GM23338 (cell line): ENCODE data around the gene HTT. TPM values are rescaled to one million over a fixed set of nuclear protein-coding genes. Genes with fewer than 3 reads are reported as not detected.

Source experiments
- ATAC-seq: fragments of 200-7000 bp; cut with Tn5 transposase; 3 replicates; pipeline ENCODE4 v1.9.1; 2020
- DNase-seq: peaks from one replicate; pipeline ENCODE4 v3.0.0-alpha.2; 2015; ENCODE audit warnings: low spot score
- H2AFZ ChIP-seq: fragments of 200-600 bp; sonication (generic); 2 replicates; pipeline ENCODE4 v1.8.0; 2016; ENCODE audit warnings: antibody characterized with exemption, mild to moderate bottlenecking, moderate library complexity
- H3F3A ChIP-seq: fragments of 200-600 bp; sonication (generic); replicated peaks from 2 replicates; pipeline ENCODE4 v1.8.0; 2017; ENCODE audit warnings: antibody characterized with exemption, mixed run types, low read depth
- H3K27ac ChIP-seq: fragments of 200-600 bp; sonication (generic); 2 replicates; pipeline ENCODE4 v1.6.1; 2016; ENCODE audit warnings: low read depth
- H3K27me3 ChIP-seq: fragments of 200-600 bp; sonication (generic); 2 replicates; pipeline ENCODE4 v1.8.0; 2016; ENCODE audit warnings: mild to moderate bottlenecking, mixed run types, moderate library complexity; ENCODE audit not compliant: insufficient read depth
- H3K36me3 ChIP-seq: fragments of 200-600 bp; sonication (generic); 2 replicates; pipeline ENCODE4 v1.8.0; 2016; ENCODE audit warnings: mild to moderate bottlenecking; ENCODE audit not compliant: insufficient read depth
- H3K4me1 ChIP-seq: fragments of 200-600 bp; sonication (generic); 2 replicates; pipeline ENCODE4 v1.8.0; 2016; ENCODE audit warnings: mild to moderate bottlenecking, moderate library complexity; ENCODE audit not compliant: insufficient read depth
- H3K4me2 ChIP-seq: fragments of 200-600 bp; sonication (generic); 2 replicates; pipeline ENCODE4 v1.7.1; 2017; ENCODE audit warnings: mixed run types
- H3K4me3 ChIP-seq: fragments of 200-600 bp; sonication (generic); 2 replicates; pipeline ENCODE4 v1.6.1; 2016; ENCODE audit warnings: mixed run types
- H3K79me2 ChIP-seq: fragments of 200-600 bp; sonication (generic); replicated peaks from 2 replicates; pipeline ENCODE4 v1.8.0; 2017; ENCODE audit warnings: mild to moderate bottlenecking; ENCODE audit not compliant: insufficient read depth
- H3K9me2 ChIP-seq: fragments of 200-600 bp; sonication (generic); 2 replicates; pipeline ENCODE4 v1.8.0; 2017; ENCODE audit not compliant: insufficient read depth
- H4K20me1 ChIP-seq: fragments of 200-600 bp; sonication (generic); replicated peaks from 2 replicates; pipeline ENCODE4 v1.8.0; 2017; ENCODE audit warnings: mild to moderate bottlenecking; ENCODE audit not compliant: insufficient read depth
- H3K27ac Mint-ChIP-seq: 2 replicates; pipeline ENCODE4 v1.8.0; 2020; ENCODE audit warnings: inconsistent platforms, mild to moderate bottlenecking, moderate library complexity, mixed read lengths
- H3K27me3 Mint-ChIP-seq: 3 replicates; pipeline ENCODE4 v1.8.0; 2022; ENCODE audit warnings: low read depth, mild to moderate bottlenecking, moderate library complexity, mixed read lengths, inconsistent platforms; ENCODE audit not compliant: insufficient read depth, poor library complexity
- H3K36me3 Mint-ChIP-seq: 3 replicates; pipeline ENCODE4 v1.8.0; 2021; ENCODE audit warnings: low read depth, mild to moderate bottlenecking, inconsistent platforms, moderate library complexity, mixed read lengths
- H3K4me1 Mint-ChIP-seq: 3 replicates; pipeline ENCODE4 v1.8.0; 2020; ENCODE audit warnings: mild to moderate bottlenecking, inconsistent platforms, mixed read lengths
- H3K4me3 Mint-ChIP-seq: 3 replicates; pipeline ENCODE4 v1.8.0; 2021; ENCODE audit warnings: moderate library complexity, mild to moderate bottlenecking, inconsistent platforms, mixed read lengths
- H3K9me3 Mint-ChIP-seq: 3 replicates; pipeline ENCODE4 v1.8.0; 2020; ENCODE audit warnings: moderate library complexity, mild to moderate bottlenecking, inconsistent platforms, mixed read lengths
- CREB1 ChIP-seq: fragments of 250-450 bp; sonication (Bioruptor Pico); IDR thresholded peaks from 2 replicates; pipeline ENCODE4 v1.5.0; 2020; ENCODE audit warnings: low read depth, mild to moderate bottlenecking, moderate library complexity
- CTCF ChIP-seq, 2 experiments: fragments of 200-600 bp in 1 of 2; sonication (generic) in 1 of 2; conservative IDR thresholded peaks; 2 replicates each; pipeline versions ENCODE4 v1.5.1 to v1.6.1; 2016 to 2017; ENCODE audit warnings: antibody characterized with exemption in 2 of 2, low read depth in 2 of 2, mild to moderate bottlenecking in 2 of 2, moderate library complexity in 1 of 2
- EZH2 ChIP-seq: fragments of 200-600 bp; sonication (generic); IDR thresholded peaks from one replicate; pipeline ENCODE4 v1.8.0; 2017; ENCODE audit warnings: antibody characterized with exemption, mild to moderate bottlenecking, low read depth; ENCODE audit not compliant: unreplicated experiment
- EZH2phosphoT487 ChIP-seq: fragments of 200-600 bp; sonication (generic); IDR thresholded peaks from one replicate; pipeline ENCODE4 v1.8.1; 2018; ENCODE audit warnings: antibody characterized with exemption; ENCODE audit not compliant: unreplicated experiment
- JUNB ChIP-seq: IDR thresholded peaks from one replicate; pipeline ENCODE4 v1.6.1; 2016; ENCODE audit warnings: antibody characterized with exemption; ENCODE audit not compliant: unreplicated experiment
- NANOG ChIP-seq: IDR thresholded peaks from 2 replicates; pipeline ENCODE4 v1.6.1; 2016; ENCODE audit warnings: antibody characterized with exemption, borderline replicate concordance
- POLR2AphosphoS5 ChIP-seq: IDR thresholded peaks from 2 replicates; pipeline ENCODE4 v1.6.1; 2016; ENCODE audit warnings: antibody characterized with exemption, low read depth
- STAT1 ChIP-seq: IDR thresholded peaks from one replicate; pipeline ENCODE4 v1.6.1; 2016; ENCODE audit warnings: antibody characterized with exemption; ENCODE audit not compliant: unreplicated experiment
- ZNF114 ChIP-seq: fragments of 250-450 bp; sonication (Bioruptor Pico); IDR thresholded peaks from 2 replicates; pipeline ENCODE4 v1.5.0; 2020; ENCODE audit warnings: mild to moderate bottlenecking, moderate library complexity
- ZNF331 ChIP-seq: fragments of 250-450 bp; sonication (Bioruptor Pico); IDR thresholded peaks from 2 replicates; pipeline ENCODE4 v1.5.0; 2020; ENCODE audit warnings: low read depth, mild to moderate bottlenecking, moderate library complexity
- ZNF462 ChIP-seq: fragments of 250-450 bp; sonication (Bioruptor Pico); IDR thresholded peaks from 2 replicates; pipeline ENCODE4 v1.5.0; 2020; ENCODE audit warnings: mild to moderate bottlenecking, moderate library complexity
- polyA plus RNA-seq: library from polyadenylated mRNA; unstranded; fragments of >200 nt; fragmentation: Nextera tagmentation; extraction: Ambion mirVana; gene quantifications from 2 replicates; pipeline ENCODE4 v1.2.1, GENCODE V29; 2016
- total RNA-seq: library from RNA; depleted of rRNA; stranded (reverse); fragments of >200 nt; shearing (Covaris generic); gene quantifications from 2 replicates; pipeline ENCODE4 v1.2.3, GENCODE V29; 2014
- TF ChIP-seq, protein P1 (sequence below): IDR thresholded peaks from one replicate; pipeline ENCODE4 v1.6.1; 2018; ENCODE audit warnings: antibody characterized with exemption; ENCODE audit not compliant: unreplicated experiment
- TF ChIP-seq, protein P2 (sequence below): IDR thresholded peaks from 2 replicates; pipeline ENCODE4 v1.6.1; 2016; ENCODE audit warnings: antibody characterized with exemption

HTT gene
- total and polyA plus RNA-seq, 2 experiments from 2014 or later: 26.6 to 67.7 TPM

DNA sequence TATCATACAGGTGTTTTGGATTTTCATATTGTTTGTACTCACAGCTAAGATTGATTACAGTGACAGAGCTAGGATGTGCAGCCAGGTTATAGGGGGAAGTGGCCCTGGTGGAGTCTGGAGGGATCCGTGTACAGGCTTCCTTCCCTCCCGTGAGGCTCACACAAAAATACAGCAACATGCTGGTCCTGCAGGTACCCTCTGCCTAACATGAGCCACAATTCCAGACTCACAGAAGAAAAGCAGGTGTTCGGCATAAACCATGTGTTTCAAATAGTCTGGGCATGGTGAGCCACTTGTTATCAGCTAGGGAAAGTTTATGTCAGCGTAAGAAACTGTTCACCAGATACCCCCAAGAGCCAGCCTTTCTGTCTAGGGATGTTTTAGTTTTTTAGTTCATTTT is 82.9 kb downstream of the HTT start:
- H3K36me3 Mint-ChIP-seq: peaks cover 72% of the 10 kb centered on the region
- H3K4me1 Mint-ChIP-seq: no peaks in the 10 kb centered on the region
- Histone ChIP-seq H3K4me2 (no peak overlapping the region), H3K79me2 (peaks cover 14% of the 10 kb centered on the region), H4K20me1 (peaks cover 10% of the 10 kb centered on the region), H2AFZ (no peak overlapping the region), H3K9me2 (no peaks in the 10 kb centered on the region), H3K27ac (no peak overlapping the region), H3K36me3 (peaks cover 53% of the 10 kb centered on the region), H3K4me3 (no peak overlapping the region), H3K4me1 (no peaks in the 10 kb centered on the region), H3F3A (no peaks in the 10 kb centered on the region), H3K27me3 (no peaks in the 10 kb centered on the region)
- ATAC-seq (no peak), DNase-seq (no peak)
- TF ChIP-seq JUNB (no peak), CTCF (conservative IDR thresholded peaks at IDR 0.05; ENCODE audit: low read depth in 2 of 2) (no peak), ZNF331 (CRISPR knock-in tag) (no peak), ZNF114 (no peak), EZH2phosphoT487 (no peak), ZNF462 (CRISPR knock-in tag) (no peak), NANOG (no peak), POLR2AphosphoS5 (no peak), STAT1 (no peak), EZH2 (no peak), CREB1 (CRISPR knock-in tag) (no peak)
- TF ChIP-seq, protein P1, sequence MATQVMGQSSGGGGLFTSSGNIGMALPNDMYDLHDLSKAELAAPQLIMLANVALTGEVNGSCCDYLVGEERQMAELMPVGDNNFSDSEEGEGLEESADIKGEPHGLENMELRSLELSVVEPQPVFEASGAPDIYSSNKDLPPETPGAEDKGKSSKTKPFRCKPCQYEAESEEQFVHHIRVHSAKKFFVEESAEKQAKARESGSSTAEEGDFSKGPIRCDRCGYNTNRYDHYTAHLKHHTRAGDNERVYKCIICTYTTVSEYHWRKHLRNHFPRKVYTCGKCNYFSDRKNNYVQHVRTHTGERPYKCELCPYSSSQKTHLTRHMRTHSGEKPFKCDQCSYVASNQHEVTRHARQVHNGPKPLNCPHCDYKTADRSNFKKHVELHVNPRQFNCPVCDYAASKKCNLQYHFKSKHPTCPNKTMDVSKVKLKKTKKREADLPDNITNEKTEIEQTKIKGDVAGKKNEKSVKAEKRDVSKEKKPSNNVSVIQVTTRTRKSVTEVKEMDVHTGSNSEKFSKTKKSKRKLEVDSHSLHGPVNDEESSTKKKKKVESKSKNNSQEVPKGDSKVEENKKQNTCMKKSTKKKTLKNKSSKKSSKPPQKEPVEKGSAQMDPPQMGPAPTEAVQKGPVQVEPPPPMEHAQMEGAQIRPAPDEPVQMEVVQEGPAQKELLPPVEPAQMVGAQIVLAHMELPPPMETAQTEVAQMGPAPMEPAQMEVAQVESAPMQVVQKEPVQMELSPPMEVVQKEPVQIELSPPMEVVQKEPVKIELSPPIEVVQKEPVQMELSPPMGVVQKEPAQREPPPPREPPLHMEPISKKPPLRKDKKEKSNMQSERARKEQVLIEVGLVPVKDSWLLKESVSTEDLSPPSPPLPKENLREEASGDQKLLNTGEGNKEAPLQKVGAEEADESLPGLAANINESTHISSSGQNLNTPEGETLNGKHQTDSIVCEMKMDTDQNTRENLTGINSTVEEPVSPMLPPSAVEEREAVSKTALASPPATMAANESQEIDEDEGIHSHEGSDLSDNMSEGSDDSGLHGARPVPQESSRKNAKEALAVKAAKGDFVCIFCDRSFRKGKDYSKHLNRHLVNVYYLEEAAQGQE: no peak
- TF ChIP-seq, protein P2, sequence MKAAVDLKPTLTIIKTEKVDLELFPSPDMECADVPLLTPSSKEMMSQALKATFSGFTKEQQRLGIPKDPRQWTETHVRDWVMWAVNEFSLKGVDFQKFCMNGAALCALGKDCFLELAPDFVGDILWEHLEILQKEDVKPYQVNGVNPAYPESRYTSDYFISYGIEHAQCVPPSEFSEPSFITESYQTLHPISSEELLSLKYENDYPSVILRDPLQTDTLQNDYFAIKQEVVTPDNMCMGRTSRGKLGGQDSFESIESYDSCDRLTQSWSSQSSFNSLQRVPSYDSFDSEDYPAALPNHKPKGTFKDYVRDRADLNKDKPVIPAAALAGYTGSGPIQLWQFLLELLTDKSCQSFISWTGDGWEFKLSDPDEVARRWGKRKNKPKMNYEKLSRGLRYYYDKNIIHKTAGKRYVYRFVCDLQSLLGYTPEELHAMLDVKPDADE: no peak
- peaks cover 13% of the 10 kb centered on the region for H3K9me3 Mint-ChIP-seq
- H3K27ac Mint-ChIP-seq: no peak overlapping the region
- no peak overlapping the region for H3K4me3 Mint-ChIP-seq
- no peaks in the 10 kb centered on the region for H3K27me3 Mint-ChIP-seq
